HG03565 (cell line): ENCODE measurements around the gene SYTL3.
"Not testable (repeated sequence)": the region's sequence is repeated elsewhere in the genome, so short reads cannot be mapped to it uniquely, and the experiment has no call there.

Source experiments
- ATAC-seq: cut with Tn5 transposase; IDR thresholded peaks from one replicate; pipeline ENCODE4 v1.9.1; 2021; ENCODE audit warnings: mild to moderate bottlenecking, moderate library complexity; ENCODE audit not compliant: unreplicated experiment

SYTL3 gene

DNA sequence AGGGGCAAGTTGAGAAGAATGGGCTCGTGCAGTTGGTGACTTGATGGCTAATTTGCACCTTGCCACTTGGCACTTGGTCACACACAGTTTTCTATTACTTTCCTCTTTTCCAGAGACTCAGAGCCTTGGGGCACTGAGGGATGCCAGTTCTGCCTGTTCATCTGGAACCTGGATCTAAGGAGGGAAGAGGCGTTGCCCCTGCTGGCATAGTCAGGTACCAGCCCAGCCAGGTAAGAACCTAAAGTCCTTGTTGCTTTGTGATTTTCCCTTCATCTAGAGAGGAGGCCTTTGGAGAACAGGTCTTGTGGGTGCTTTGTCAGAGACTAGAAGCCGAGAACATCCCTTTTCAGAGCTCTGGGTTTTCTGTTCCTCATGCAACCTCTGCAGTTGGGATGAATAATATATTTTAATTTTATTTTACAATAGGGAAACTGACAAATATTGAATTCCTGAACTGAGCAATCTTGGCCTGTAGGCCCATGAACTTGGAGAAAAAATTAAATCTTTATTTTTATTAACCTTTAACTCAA, 11.4 kb downstream of the SYTL3 start:
- ATAC-seq: no peak

GRCh38 chr6:158662607-158662953, 12.7 kb downstream of the SYTL3 start:
- ATAC-seq: no peak

GRCh38 chr6:158662954-158663624, 13.2 kb downstream of the SYTL3 start:
- ATAC-seq: no peak

- ATAC-seq: no peak
These were observed 13.8 kb downstream of the SYTL3 start for GRCh38 chr6:158663625-158664165.

GRCh38 chr6:158665332-158665731, 15.5 kb downstream of the SYTL3 start:
- ATAC-seq: no peak

- ATAC-seq: no peak
These were observed 16.9 kb downstream of the SYTL3 start for GRCh38 chr6:158666628-158667359.

DNA sequence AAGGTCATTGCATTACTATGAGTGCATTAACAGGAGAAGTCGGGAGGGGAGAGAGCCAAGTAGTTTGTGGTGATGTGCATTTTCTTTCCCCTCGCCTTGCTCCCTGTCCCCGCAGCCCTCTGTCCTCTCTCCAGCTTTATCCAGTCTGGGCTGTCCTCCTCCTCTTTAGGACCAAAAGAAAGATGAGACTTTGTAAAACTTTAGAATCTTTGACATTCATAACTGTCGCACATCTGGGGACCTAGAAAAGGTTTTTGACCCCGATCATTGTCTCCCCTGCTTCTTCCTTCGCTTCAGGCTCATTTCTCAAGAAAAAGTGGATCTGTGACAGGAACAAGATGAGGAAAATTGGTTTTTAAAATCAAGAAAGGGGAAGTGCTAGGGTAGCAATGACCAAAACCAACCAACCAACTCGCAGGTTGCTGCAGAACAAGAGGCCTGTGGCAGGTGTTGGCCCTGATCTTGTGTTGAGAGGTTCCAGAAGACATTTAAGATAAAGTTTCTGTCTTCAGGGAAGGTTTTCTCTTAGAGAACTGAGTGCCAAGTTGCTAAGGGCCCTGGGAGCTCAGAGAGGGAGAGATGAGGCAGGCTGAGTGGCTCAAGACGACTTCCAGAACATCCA, 17.6 kb downstream of the SYTL3 start:
- no peak for ATAC-seq

DNA sequence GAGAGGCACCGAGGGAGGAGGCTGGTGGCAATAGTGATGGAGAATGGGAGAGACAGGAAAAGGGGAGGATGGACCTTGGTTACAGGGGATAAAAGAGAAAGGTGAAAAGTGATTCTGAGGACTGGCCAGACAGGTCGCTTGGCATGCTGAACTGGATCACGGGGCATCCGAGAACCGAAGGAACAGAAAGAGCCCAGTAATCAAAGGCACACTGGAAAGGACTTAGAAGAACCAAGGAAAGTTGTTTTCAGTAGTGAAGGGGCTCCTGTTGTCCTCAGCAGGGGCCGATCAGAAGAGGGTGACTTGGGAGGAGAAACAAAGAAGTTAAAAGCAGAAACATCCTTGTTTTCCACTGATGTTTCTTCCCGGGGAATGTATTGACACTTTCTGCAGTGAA, 18.9 kb downstream of the SYTL3 start:
- ATAC-seq: no peak

GRCh38 chr6:158669145-158670035, 19.5 kb downstream of the SYTL3 start:
- no peak for ATAC-seq

GRCh38 chr6:158672119-158672518, 22.3 kb downstream of the SYTL3 start:
- not testable (repeated sequence) for ATAC-seq

DNA sequence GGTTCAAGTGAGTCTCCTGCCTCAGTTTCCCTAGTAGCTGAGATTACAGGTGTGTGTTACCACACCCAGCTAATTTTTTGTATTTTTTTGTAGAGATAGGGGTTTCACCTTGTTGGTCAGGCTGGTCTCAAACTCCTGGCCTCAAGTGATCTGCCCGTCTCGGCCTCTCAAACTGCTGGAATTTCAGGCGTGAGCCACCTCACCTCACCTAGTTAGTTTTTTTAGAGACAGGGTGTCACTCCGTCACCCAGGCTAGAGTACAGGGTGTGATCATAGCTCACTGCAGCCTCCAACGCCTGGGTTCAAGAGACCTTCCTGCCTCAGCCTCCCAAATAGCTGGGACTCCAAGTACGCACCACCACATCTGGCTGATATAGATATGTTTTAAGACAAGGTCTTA, 22.9 kb downstream of the SYTL3 start:
- ATAC-seq: no peak

DNA sequence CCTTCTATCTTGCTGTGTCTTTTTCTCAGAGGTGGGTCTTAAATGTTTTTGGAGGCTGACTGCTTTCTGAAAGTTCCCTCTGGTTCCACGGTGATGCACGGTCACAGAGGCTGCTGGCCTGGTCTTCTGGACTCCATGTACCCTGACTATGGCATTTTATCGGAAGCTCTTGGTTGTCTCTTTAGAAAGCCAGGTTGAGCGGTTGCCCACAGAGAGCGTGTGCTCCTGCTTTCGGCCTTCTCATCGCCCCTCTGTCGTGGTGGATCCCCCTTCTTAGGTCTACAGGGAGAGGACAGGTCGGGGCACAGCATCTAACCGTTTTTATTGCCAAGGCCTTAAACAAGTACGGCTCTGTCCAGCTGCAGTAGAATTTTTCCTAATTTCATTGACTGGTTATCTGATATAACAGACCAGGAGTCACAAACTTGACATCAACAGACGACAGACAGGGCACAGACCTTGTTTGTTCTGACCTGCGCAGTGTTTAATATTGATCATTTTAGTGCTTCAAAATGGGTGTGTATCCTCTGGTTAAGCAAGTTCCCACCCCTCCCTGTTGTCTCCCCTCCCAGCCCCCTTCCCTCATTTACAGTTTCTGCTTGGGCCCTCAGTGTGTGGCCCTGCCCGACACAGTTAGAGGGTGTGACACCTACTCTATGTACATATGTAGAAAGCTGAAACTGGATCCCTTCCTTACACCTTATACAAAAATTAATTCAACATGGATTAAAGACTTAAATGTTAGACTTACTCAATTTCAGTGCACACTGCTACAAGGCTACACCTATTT, 24.7 kb downstream of the SYTL3 start:
- no peak for ATAC-seq

DNA sequence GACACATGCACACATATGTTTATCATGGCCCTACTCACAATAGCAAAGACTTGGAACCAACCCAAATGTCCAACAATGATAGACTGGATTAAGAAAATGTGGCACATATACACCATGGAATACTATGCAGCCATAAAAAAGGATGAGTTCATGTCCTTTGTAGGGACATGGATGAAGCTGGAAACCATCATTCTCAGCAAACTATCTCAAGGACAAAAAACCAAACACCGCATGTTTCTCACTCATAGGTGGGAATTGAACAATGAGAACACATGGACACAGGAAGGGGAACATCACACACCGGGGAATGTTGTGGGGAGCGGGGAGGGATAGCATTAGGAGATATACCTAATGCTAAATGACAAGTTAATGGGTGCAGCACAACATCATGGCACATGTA, 27.2 kb downstream of the SYTL3 start:
- ATAC-seq: not testable (repeated sequence)

GRCh38 chr6:158677906-158678578, 28.2 kb downstream of the SYTL3 start:
- no peak for ATAC-seq

DNA sequence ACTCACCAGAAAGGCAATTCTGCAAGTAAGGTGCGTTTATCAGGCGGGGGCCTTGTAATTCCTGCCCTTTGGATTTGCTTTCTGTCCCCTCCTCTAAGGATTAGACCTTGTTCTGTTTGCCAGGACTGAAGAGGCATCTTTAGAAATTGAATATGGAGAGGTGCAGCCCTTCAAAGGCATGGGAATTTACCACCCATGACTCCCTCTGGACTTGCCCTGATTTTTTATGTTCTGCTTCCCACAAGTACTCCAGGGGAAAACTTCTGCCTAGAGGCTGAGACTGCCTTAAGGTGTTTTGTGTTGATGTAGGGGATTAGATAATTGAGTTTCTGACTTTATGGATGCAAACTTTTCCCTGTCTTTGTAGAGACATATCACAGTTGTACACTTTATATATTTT, 30.2 kb downstream of the SYTL3 start:
- ATAC-seq: no peak

DNA sequence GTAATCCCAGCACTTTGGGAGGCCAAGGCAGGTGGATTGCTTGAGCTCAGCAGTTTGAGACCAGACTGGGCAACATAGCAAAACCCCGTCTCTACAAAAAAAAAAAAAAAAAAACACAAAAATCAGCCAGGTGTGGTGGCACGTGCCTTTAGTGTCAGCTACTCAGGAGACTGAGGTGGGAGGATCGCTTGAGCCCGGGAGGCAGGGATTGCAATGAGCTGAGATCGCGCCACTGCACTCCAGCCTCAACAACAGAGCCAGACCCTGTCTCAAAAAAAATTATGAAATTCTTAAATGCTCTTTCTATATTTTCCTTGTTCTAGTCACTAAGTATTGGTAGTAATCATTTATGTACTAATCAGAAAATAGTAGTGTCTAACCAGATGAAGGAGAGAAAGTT, 30.6 kb downstream of the SYTL3 start:
- no peak for ATAC-seq

DNA sequence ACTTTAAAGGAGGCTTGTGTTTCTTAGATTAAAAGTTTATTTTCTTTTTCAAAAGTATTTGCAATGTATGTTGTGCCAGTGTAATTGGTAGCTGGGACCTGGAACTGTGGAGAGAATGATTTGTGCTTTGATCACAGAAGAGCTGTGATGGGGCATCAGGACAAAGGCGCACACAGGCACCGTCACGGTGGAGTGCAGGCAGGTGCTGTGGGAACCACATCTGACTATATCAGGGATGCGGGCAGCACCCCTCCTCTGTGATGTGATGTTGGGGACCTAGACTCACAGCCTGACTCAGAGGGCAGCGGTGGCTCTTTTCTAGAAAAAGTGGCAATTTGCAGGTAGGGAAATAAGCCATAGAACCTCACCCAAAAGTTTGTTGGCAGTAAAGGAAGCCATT, 34.5 kb downstream of the SYTL3 start:
- no peak for ATAC-seq

DNA sequence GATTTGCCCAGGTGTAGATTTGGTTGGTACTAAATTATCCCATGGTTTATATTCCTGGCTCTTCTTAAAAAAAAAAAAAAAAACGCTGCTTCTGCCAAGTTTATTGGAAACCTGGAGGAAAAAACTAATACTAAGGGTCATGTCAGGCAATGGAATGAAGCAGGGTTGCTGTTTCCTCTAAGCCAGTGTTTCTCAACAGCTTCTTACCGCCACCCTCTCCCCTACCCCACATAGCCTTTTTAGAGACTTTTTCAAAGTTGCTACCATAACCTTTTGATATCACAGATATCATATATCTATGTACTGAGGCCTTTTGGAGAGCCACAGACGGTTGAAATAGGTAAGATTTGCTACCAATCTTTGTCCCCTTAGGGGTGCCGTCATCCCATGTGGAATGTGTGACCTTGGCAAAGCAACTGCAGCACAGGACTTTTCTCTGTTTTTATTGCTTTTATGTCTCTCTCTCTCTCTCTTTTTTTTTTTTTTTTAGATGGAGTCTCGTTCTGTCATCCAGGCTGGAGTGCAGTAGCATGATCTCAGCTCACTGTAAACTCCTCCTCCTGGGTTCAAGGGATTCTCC, 35.0 kb downstream of the SYTL3 start:
- ATAC-seq: no peak

- ATAC-seq: no peak
These were observed 36.5 kb downstream of the SYTL3 start for GRCh38 chr6:158686311-158686710.
